ENCODE results near the gene CNOT1.
A peak's percentile ranks its signal among the peaks of the same experiment; 100 is the strongest.

Gene CNOT1

GRCh38 chr16:58503166-58503862 is 126.3 kb downstream of the CNOT1 start:
- H3K4me2 ChIP-seq (ENCODE audit: low read length): no peak overlapping the region
- H3F3A ChIP-seq (ENCODE audit: insufficient read depth, low read length): no peaks in the 10 kb centered on the region
- no peak overlapping the region for H2AFZ ChIP-seq (ENCODE audit: low read length)
- H3K27ac ChIP-seq (ENCODE audit: low read depth, low read length, poor library complexity, severe bottlenecking): no peak overlapping the region
- H3K4me1 ChIP-seq (ENCODE audit: insufficient read depth, low read length, severe bottlenecking): peaks cover 23% of the 10 kb centered on the region
- no peaks in the 10 kb centered on the region for H3K36me3 ChIP-seq (ENCODE audit: insufficient read depth, low read length)
- no peaks in the 10 kb centered on the region for H3K9me3 ChIP-seq (ENCODE audit: low read length)
- TF ChIP-seq EZH2 (IDR thresholded peaks at IDR 0.05; ENCODE audit: borderline replicate concordance, low read length) (no peak), CTCF (IDR thresholded peaks at IDR 0.05; ENCODE audit: low read length) (no peak)
- H3K9me2 ChIP-seq (ENCODE audit: low read depth, low read length): no peaks in the 10 kb centered on the region
- H3K4me3 ChIP-seq (ENCODE audit: low read depth, low read length, poor library complexity, severe bottlenecking): no peak overlapping the region
- H4K20me1 ChIP-seq (ENCODE audit: insufficient read depth, low read length): no peaks in the 10 kb centered on the region
- H3K9ac ChIP-seq (ENCODE audit: low read length): no peak overlapping the region
- H3K79me2 ChIP-seq (ENCODE audit: insufficient read depth, low read length): no peaks in the 10 kb centered on the region
- 0 out of 2 replicates have a peak, but pooled peaks cover 5% of the 10 kb centered on the region for H3K27me3 ChIP-seq (ENCODE audit: insufficient read depth, low read length)

- Histone ChIP-seq H3K4me1 (ENCODE audit: insufficient read depth, low read length, severe bottlenecking) (peaks cover 23% of the 10 kb centered on the region), H3K4me2 (ENCODE audit: low read length) (no peak overlapping the region), H3K27me3 (ENCODE audit: insufficient read depth, low read length) (0 out of 2 replicates have a peak, but pooled peaks cover 5% of the 10 kb centered on the region), H3K79me2 (ENCODE audit: insufficient read depth, low read length) (no peaks in the 10 kb centered on the region), H3F3A (ENCODE audit: insufficient read depth, low read length) (no peaks in the 10 kb centered on the region), H3K9me2 (ENCODE audit: low read depth, low read length) (no peaks in the 10 kb centered on the region), H3K36me3 (ENCODE audit: insufficient read depth, low read length) (no peaks in the 10 kb centered on the region), H3K27ac (ENCODE audit: low read depth, low read length, poor library complexity, severe bottlenecking) (no peak overlapping the region), H3K9ac (ENCODE audit: low read length) (no peak overlapping the region), H3K4me3 (ENCODE audit: low read depth, low read length, poor library complexity, severe bottlenecking) (no peak overlapping the region), H3K9me3 (ENCODE audit: low read length) (no peaks in the 10 kb centered on the region), H2AFZ (ENCODE audit: low read length) (no peak overlapping the region), H4K20me1 (ENCODE audit: insufficient read depth, low read length) (no peaks in the 10 kb centered on the region)
- no peak for TF ChIP-seq EZH2 (IDR thresholded peaks at IDR 0.05; ENCODE audit: borderline replicate concordance, low read length)
- no peak for TF ChIP-seq CTCF (IDR thresholded peaks at IDR 0.05; ENCODE audit: low read length)
Observed at GRCh38 chr16:58502217-58502921, 127.3 kb downstream of the CNOT1 start.

- Histone ChIP-seq H3K27me3 (ENCODE audit: insufficient read depth, low read length) (0 out of 2 replicates have a peak, but pooled peaks cover 5% of the 10 kb centered on the region), H2AFZ (ENCODE audit: low read length) (no peak overlapping the region), H3K9me2 (ENCODE audit: low read depth, low read length) (no peaks in the 10 kb centered on the region), H3K79me2 (ENCODE audit: insufficient read depth, low read length) (no peaks in the 10 kb centered on the region), H3K4me1 (ENCODE audit: insufficient read depth, low read length, severe bottlenecking) (peaks cover 23% of the 10 kb centered on the region), H3K27ac (ENCODE audit: low read depth, low read length, poor library complexity, severe bottlenecking) (no peak overlapping the region), H4K20me1 (ENCODE audit: insufficient read depth, low read length) (no peaks in the 10 kb centered on the region), H3K36me3 (ENCODE audit: insufficient read depth, low read length) (no peaks in the 10 kb centered on the region), H3K9ac (ENCODE audit: low read length) (no peak overlapping the region; the same call in 1 of the 2 replicates), H3K9me3 (ENCODE audit: low read length) (no peaks in the 10 kb centered on the region), H3F3A (ENCODE audit: insufficient read depth, low read length) (no peaks in the 10 kb centered on the region), H3K4me3 (ENCODE audit: low read depth, low read length, poor library complexity, severe bottlenecking) (peak overlapping the region; percentile 59), H3K4me2 (ENCODE audit: low read length) (peak overlapping the region; percentile 71)
- no peak for TF ChIP-seq EZH2 (IDR thresholded peaks at IDR 0.05; ENCODE audit: borderline replicate concordance, low read length)
- TF ChIP-seq CTCF (IDR thresholded peaks at IDR 0.05; ENCODE audit: low read length): no peak
Observed at GRCh38 chr16:58501242-58502131, 128.1 kb downstream of the CNOT1 start.

All from OCI-LY1 (cell line).